22Rv1 (cell line): ENCODE measurements around the gene VPS13D.

Experiments used
- CTCF ChIP-seq: fragments of 450-650 bp; IDR thresholded peaks from 2 replicates; pipeline ENCODE4 v1.5.1; 2017; ENCODE audit warnings: mild to moderate bottlenecking
- ZFX ChIP-seq: fragments of 450-650 bp; IDR thresholded peaks from 2 replicates; pipeline ENCODE4 v1.6.1; 2017; ENCODE audit warnings: antibody characterized with exemption, borderline replicate concordance

- TF ChIP-seq CTCF: no peak
- TF ChIP-seq ZFX: no peak
Measured at GRCh38 chr1:12480748-12481362, 251.0 kb downstream of the VPS13D start.
